Ishikawa (cell line): Measurements from ENCODE around the gene USP22.

Experiments used
- EP300 ChIP-seq: IDR thresholded peaks from 2 replicates; pipeline ENCODE4 v1.6.1; 2012; ENCODE audit warnings: borderline replicate concordance
- RAD21 ChIP-seq: IDR thresholded peaks from 2 replicates; pipeline ENCODE4 v1.6.1; 2012; ENCODE audit warnings: low read depth
- TAF1 ChIP-seq: IDR thresholded peaks from 2 replicates; pipeline ENCODE4 v1.6.1; 2012; ENCODE audit warnings: low read depth, mild to moderate bottlenecking
- ZBTB7A ChIP-seq: IDR thresholded peaks from 2 replicates; pipeline ENCODE4 v1.6.1; 2012; ENCODE audit warnings: low read depth
- TF ChIP-seq, protein P1 (sequence below): IDR thresholded peaks from 2 replicates; pipeline ENCODE4 v1.6.1; 2012
- TF ChIP-seq, protein P2 (sequence below): IDR thresholded peaks from 2 replicates; pipeline ENCODE4 v1.6.1; 2012; ENCODE audit warnings: low read depth, mild to moderate bottlenecking
- TF ChIP-seq, protein P3 (sequence below): IDR thresholded peaks from 2 replicates; pipeline ENCODE4 v1.6.1; 2012

DNA sequence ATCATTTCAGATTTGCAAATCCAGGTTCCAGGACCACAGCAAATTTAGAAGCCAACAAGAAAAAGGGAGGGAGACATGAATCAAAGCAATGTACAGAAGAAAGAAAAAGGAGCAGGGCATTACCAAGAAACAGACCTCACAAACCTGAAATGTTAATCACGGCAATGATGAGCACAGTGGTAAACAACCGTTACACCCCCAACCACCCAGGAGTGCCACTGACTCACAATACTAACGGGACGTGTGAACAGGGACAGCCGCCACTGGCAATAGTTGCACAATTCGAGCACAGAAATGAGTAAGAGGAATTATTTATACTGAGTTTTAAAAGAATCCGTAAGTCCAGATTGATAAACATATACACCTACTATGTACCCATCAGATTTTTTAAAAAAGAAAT lies 13.8 kb downstream of the USP22 start:
- no peak for TF ChIP-seq RAD21
- no peak for TF ChIP-seq TAF1
- TF ChIP-seq, protein P1, sequence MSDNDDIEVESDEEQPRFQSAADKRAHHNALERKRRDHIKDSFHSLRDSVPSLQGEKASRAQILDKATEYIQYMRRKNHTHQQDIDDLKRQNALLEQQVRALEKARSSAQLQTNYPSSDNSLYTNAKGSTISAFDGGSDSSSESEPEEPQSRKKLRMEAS = no peak
- TF ChIP-seq EP300 = no peak
- TF ChIP-seq, protein P2, sequence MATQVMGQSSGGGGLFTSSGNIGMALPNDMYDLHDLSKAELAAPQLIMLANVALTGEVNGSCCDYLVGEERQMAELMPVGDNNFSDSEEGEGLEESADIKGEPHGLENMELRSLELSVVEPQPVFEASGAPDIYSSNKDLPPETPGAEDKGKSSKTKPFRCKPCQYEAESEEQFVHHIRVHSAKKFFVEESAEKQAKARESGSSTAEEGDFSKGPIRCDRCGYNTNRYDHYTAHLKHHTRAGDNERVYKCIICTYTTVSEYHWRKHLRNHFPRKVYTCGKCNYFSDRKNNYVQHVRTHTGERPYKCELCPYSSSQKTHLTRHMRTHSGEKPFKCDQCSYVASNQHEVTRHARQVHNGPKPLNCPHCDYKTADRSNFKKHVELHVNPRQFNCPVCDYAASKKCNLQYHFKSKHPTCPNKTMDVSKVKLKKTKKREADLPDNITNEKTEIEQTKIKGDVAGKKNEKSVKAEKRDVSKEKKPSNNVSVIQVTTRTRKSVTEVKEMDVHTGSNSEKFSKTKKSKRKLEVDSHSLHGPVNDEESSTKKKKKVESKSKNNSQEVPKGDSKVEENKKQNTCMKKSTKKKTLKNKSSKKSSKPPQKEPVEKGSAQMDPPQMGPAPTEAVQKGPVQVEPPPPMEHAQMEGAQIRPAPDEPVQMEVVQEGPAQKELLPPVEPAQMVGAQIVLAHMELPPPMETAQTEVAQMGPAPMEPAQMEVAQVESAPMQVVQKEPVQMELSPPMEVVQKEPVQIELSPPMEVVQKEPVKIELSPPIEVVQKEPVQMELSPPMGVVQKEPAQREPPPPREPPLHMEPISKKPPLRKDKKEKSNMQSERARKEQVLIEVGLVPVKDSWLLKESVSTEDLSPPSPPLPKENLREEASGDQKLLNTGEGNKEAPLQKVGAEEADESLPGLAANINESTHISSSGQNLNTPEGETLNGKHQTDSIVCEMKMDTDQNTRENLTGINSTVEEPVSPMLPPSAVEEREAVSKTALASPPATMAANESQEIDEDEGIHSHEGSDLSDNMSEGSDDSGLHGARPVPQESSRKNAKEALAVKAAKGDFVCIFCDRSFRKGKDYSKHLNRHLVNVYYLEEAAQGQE = no peak
- TF ChIP-seq, protein P3, sequence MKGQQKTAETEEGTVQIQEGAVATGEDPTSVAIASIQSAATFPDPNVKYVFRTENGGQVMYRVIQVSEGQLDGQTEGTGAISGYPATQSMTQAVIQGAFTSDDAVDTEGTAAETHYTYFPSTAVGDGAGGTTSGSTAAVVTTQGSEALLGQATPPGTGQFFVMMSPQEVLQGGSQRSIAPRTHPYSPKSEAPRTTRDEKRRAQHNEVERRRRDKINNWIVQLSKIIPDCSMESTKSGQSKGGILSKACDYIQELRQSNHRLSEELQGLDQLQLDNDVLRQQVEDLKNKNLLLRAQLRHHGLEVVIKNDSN = no peak
- TF ChIP-seq ZBTB7A = no peak
